Type B pancreatic cell (in vitro differentiated cells): ENCODE data around the gene MFSD6. TPM values are rescaled to one million over a fixed set of nuclear protein-coding genes. Genes with fewer than 3 reads are reported as not detected.

ENCODE experiments used
- DNase-seq: peaks from one replicate; pipeline ENCODE4 v3.0.0; 2021; ENCODE audit warnings: mixed read lengths; ENCODE audit not compliant: unreplicated experiment; ENCODE audit errors: extremely low spot score
- H3K27ac Mint-ChIP-seq: 2 replicates; pipeline ENCODE4 v1.8.0; 2021; ENCODE audit warnings: mild to moderate bottlenecking, mixed read lengths
- H3K27me3 Mint-ChIP-seq: 2 replicates; pipeline ENCODE4 v1.8.0; 2021; ENCODE audit warnings: mixed read lengths
- H3K36me3 Mint-ChIP-seq: 2 replicates; pipeline ENCODE4 v1.8.0; 2021; ENCODE audit warnings: mixed read lengths
- H3K4me1 Mint-ChIP-seq: one replicate; pipeline ENCODE4 v1.8.0; 2021; ENCODE audit warnings: mixed read lengths; ENCODE audit not compliant: unreplicated experiment
- H3K4me3 Mint-ChIP-seq: 2 replicates; pipeline ENCODE4 v1.8.0; 2021; ENCODE audit warnings: mild to moderate bottlenecking, mixed read lengths
- H3K9me3 Mint-ChIP-seq: 2 replicates; pipeline ENCODE4 v1.8.0; 2021; ENCODE audit warnings: mixed read lengths
- total RNA-seq: library from RNA; stranded (reverse); gene quantifications from 2 replicates; pipeline ENCODE4 v1.2.1, GENCODE V29; 2021; ENCODE audit warnings: low replicate concordance
- TF ChIP-seq, protein P1 (sequence below): fragments of 200-600 bp; sonication (generic); conservative IDR thresholded peaks from 2 replicates; pipeline ENCODE4 v1.5.0; 2021; ENCODE audit warnings: antibody characterized with exemption, mild to moderate bottlenecking

Gene MFSD6
- total RNA-seq, 1 donor from 2014 or later, result 15.2 TPM

DNA sequence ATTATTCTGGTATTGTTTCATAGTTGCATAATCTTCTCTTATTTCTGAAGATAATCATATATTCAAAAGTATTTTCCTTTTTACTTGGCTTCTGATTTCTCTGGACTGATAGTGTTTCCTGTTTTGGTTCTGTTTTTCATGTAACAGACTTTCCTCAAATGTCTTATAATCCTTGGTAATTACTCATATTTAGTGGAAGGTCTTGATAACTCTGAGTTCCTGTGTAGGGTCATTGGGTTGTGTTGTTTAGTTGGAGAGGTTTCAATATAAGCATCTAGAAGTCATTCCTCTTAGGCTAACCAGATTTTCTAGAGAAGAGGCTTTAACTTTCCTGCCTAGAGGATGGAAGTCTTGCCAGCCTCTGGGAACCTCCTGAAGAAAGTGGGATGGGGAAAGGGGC lies 23.8 kb downstream of the MFSD6 start:
- H3K4me3 Mint-ChIP-seq, result no peak overlapping the region
- no peaks in the 10 kb centered on the region for H3K36me3 Mint-ChIP-seq
- H3K27ac Mint-ChIP-seq, result no peak overlapping the region
- no peaks in the 10 kb centered on the region for H3K27me3 Mint-ChIP-seq
- TF ChIP-seq, protein P1, sequence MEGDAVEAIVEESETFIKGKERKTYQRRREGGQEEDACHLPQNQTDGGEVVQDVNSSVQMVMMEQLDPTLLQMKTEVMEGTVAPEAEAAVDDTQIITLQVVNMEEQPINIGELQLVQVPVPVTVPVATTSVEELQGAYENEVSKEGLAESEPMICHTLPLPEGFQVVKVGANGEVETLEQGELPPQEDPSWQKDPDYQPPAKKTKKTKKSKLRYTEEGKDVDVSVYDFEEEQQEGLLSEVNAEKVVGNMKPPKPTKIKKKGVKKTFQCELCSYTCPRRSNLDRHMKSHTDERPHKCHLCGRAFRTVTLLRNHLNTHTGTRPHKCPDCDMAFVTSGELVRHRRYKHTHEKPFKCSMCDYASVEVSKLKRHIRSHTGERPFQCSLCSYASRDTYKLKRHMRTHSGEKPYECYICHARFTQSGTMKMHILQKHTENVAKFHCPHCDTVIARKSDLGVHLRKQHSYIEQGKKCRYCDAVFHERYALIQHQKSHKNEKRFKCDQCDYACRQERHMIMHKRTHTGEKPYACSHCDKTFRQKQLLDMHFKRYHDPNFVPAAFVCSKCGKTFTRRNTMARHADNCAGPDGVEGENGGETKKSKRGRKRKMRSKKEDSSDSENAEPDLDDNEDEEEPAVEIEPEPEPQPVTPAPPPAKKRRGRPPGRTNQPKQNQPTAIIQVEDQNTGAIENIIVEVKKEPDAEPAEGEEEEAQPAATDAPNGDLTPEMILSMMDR, result no peak
- no peaks in the 10 kb centered on the region for H3K4me1 Mint-ChIP-seq
- peaks cover 4% of the 10 kb centered on the region for H3K9me3 Mint-ChIP-seq
- no peak for DNase-seq

DNA sequence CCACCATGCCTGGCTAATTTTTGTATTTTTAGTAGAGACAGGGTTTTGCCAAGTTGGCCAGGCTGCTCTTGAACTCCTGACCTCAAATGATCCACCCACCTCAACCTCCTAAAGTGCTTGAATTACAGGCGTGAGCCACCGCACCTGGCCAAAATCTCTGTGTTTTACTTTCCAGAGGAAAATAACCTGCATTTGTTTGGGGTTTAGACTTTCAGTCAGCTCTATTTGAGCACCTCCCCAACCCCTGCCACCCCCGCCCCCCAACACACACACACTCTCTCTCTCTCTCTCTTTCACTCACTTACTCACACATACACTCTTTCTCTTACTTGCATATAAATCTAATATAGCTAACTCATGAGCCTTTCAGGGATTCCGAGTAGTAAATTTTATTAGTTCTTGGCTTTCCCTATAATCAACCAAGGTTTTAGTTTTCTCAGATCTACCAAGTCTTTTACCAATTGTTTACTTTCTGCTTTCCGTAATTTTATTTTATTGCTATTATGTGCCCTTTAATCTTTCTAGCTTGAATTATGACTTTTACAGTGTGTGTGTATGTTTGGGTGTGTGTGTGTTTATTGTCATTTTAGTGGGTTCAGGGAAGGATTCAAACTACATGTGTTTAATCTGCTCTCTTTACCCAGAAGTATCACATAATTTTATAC lies 24.5 kb downstream of the MFSD6 start:
- H3K27ac Mint-ChIP-seq, result no peak overlapping the region

DNA sequence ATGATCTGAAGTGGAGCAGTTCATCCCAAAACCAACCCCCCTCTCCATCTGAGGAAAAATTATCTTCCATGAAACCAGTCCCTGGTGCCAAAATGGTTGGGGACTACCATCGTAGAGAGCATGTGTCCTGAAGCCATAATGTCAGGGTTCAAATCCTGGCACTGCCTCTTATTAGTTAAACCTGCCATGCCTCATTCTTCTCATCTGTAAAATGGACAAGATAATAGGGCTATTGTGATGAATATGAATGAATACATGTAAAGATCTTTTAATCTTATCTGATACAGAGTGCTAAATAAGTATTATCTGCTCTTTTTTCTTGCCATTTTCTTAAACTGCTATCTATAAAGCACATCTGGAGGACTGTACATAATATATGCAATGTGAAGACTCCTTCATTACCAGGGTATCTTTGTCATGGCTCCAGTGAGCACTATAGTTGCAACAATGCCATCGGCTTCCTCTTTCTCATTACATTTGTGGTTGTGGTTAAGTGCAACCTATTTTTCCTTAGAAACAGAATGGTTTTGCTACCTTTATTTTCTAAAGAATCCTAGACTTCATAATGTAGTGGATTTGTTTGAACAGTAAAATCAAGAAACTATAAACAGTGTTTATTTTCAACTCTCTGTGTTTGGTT lies 27.0 kb downstream of the MFSD6 start:
- no peak overlapping the region for H3K4me3 Mint-ChIP-seq
- TF ChIP-seq, protein P1, result no peak
- no peak for DNase-seq
- no peaks in the 10 kb centered on the region for H3K27me3 Mint-ChIP-seq
- no peak overlapping the region for H3K27ac Mint-ChIP-seq
- no peaks in the 10 kb centered on the region for H3K9me3 Mint-ChIP-seq
- no peaks in the 10 kb centered on the region for H3K36me3 Mint-ChIP-seq
- H3K4me1 Mint-ChIP-seq, result no peaks in the 10 kb centered on the region

More for the DNA sequence above, 24.5 kb downstream of the MFSD6 start:
- Mint-ChIP-seq H3K9me3 (peaks cover 4% of the 10 kb centered on the region), H3K4me1 (no peaks in the 10 kb centered on the region), H3K36me3 (no peaks in the 10 kb centered on the region), H3K27me3 (no peaks in the 10 kb centered on the region), H3K4me3 (no peak overlapping the region)
- TF ChIP-seq, protein P1, result no peak
- DNase-seq, result no peak

DNA sequence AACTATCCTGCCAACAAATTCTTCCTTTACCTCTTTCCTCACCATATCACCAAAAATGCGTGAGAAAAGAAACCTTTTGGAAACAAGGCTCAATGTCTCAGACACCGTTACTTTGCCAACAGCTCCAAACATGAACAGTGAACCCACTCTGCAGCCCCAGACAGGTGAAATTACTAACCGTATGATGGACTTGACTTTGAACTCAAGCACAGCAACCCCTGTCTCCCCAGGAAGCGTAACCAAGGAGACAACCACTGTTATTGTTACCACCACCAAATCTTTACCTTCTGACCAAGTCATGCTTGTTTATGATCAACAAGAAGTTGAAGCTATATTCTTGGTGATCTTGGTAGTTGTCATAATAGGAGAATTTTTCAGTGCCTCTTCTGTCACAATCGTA lies 28.4 kb downstream of the MFSD6 start:
- no peak for DNase-seq
- Mint-ChIP-seq H3K4me1 (no peaks in the 10 kb centered on the region), H3K27ac (no peak overlapping the region), H3K9me3 (no peaks in the 10 kb centered on the region), H3K4me3 (no peak overlapping the region), H3K36me3 (no peaks in the 10 kb centered on the region), H3K27me3 (no peaks in the 10 kb centered on the region)
- TF ChIP-seq, protein P1, result no peak

DNA sequence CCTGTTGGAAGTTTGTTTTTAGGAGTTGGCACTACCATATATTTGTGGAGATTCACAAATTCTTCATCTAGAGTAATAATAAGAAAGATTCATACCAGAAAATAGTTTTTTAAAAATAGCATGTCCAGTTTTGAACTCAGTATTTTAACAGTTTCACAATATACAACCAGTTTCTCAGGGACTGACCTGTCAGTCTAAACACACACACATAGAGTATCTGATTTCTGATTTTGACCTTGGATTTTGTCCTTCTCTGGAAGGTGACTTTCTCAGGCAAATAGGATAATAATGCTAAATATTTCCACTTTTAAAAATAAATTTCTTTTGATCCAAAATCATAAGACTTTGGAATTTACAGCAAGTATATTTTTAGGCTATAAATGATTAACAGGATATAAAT lies 32.0 kb downstream of the MFSD6 start:
- H3K27me3 Mint-ChIP-seq, result no peaks in the 10 kb centered on the region
- DNase-seq, result no peak
- no peak overlapping the region for H3K4me3 Mint-ChIP-seq
- H3K4me1 Mint-ChIP-seq, result no peaks in the 10 kb centered on the region
- no peaks in the 10 kb centered on the region for H3K36me3 Mint-ChIP-seq
- H3K9me3 Mint-ChIP-seq, result no peaks in the 10 kb centered on the region
- TF ChIP-seq, protein P1, result no peak
- H3K27ac Mint-ChIP-seq, result no peak overlapping the region
